Measurements from ENCODE around the gene SH2D5. TPM values are rescaled to one million over a fixed set of nuclear protein-coding genes. Genes with fewer than 3 reads are reported as not detected.

The SH2D5 gene
- total RNA-seq, 1 donor from 2014 or later = 1.2 TPM

DNA sequence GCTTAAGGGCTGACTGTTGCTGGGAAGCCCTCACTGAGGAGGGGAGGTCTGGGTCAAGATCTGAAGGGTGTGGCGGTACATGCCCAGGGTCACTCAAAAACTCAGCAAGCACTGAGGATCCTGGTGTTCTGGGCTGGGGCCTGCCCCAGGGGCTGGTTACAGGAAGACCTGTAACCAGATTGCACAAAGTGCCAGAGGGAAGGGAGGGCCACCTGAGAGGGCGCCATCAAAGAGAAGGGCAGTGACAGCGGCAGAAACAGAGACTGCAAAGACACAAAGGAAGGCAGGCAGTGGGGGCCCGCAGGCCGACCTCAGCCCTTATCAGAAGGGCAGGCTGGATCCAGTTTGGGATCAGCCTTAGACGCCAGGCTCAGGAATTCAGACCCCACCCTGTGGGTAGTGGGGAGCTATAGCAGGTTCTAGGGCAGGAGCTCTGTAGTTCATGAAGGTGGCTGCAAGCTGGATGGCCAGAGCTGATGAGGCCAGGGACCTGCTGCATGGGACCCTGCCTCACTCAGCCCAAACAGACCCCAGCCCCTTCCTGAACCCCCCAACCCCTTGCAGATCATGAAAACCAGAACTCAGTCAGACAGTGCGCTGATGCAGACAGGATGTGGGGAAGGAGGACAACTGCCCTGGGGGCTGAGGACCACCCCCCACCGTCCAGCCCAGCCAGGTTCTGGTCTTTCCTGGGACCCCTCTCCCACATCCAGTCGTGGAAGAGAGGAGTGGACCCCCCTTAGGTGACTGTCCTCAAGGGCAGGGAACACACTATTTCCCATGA, 3.9 kb downstream of the SH2D5 start:
- no peak for TF ChIP-seq CTCF (IDR thresholded peaks at IDR 0.05; ENCODE audit: partially characterized antibody, unreplicated experiment)
- peaks cover 11% of the 10 kb centered on the region for H3K27me3 Mint-ChIP-seq (ENCODE audit: unreplicated experiment)
- peak overlapping the region; percentile 31 for H3K4me3 Mint-ChIP-seq (ENCODE audit: unreplicated experiment)

DNA sequence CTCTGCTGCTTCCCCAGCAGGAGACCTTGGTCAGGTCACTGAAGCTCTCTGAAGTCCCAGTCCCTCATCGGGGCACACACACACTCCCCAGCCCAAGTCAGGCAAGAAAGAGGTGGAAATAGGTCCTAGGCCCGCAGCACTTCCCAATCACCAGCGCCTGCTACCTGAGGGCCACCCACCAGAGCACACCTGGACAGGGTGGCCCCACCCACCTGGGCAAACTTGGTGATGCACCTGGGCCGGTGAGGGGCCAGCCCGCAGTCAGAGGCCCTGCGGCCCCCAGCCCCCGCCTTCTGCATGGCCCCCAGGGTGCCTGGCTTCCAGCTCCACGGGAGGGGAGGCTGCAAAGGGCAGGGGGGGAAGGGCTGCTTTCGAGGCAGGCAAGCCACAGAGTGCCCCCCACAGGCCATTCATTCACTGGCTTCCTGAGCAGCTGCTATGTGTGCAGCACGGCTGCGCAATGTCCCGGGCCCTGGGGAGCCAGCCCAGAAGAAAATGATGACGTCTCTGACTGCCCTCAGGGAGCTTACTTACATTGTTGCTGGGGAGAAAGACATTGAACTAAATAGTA, 4.7 kb downstream of the SH2D5 start:
- Mint-ChIP-seq H3K27ac (ENCODE audit: unreplicated experiment) (no peak overlapping the region), H3K4me1 (ENCODE audit: low read depth, unreplicated experiment) (peaks cover 4% of the 10 kb centered on the region), H3K9me3 (ENCODE audit: unreplicated experiment) (peaks cover 6% of the 10 kb centered on the region), H3K36me3 (ENCODE audit: unreplicated experiment) (peaks cover 5% of the 10 kb centered on the region), H3K4me3 (ENCODE audit: unreplicated experiment) (peak overlapping the region; percentile 31), H3K27me3 (ENCODE audit: unreplicated experiment) (peaks cover 8% of the 10 kb centered on the region)
- no peak for DNase-seq
- no peak for TF ChIP-seq CTCF (IDR thresholded peaks at IDR 0.05; ENCODE audit: partially characterized antibody, unreplicated experiment)

More for the DNA sequence above, 3.9 kb downstream of the SH2D5 start:
- Mint-ChIP-seq H3K9me3 (ENCODE audit: unreplicated experiment) (peaks cover 6% of the 10 kb centered on the region), H3K27ac (ENCODE audit: unreplicated experiment) (no peak overlapping the region), H3K36me3 (ENCODE audit: unreplicated experiment) (peaks cover 5% of the 10 kb centered on the region), H3K4me1 (ENCODE audit: low read depth, unreplicated experiment) (peaks cover 6% of the 10 kb centered on the region)
- no peak for DNase-seq

DNA sequence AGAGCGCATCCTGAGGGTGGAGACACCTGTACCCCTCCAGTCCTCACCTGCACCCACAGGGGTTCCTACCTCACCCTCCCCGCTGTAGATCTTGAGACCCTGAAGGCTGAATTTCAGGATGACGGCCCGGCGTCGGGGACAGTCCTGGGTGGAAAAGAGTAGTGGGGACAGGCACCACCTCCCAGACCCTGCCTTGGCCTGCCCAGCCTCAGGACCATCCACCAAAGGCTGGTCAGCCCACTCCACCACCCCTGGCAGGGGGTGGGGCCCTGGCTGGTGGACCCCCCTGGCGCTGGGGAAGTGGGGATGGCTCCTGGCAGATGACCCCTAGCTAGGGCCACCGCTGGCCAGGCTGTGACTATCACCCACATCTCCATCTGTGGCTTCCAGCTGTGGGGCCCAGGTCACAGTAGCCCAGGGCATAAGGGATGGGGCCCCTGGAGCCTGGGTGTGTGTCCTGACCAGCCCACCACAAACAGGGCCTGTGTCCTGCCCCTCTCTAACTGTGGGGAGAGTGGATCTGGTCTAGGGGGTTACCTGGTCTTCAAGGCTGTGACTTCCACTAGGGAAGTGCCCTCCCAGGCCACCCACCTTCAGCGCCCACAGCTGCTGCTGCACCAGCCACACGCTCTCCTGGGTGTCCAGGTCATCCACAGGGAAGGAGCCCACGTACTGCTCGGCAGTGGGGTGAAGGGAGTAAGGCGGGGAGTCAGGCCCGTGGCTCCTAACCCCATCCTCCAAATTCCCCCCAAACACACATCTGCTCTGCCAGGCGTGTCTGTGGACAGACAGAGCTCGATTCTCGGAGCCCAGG, 5.4 kb downstream of the SH2D5 start:
- Mint-ChIP-seq H3K4me1 (ENCODE audit: low read depth, unreplicated experiment) (peaks cover 4% of the 10 kb centered on the region), H3K27me3 (ENCODE audit: unreplicated experiment) (peaks cover 9% of the 10 kb centered on the region), H3K9me3 (ENCODE audit: unreplicated experiment) (peaks cover 4% of the 10 kb centered on the region), H3K4me3 (ENCODE audit: unreplicated experiment) (no peak overlapping the region), H3K27ac (ENCODE audit: unreplicated experiment) (no peak overlapping the region), H3K36me3 (ENCODE audit: unreplicated experiment) (peaks cover 5% of the 10 kb centered on the region)
- TF ChIP-seq CTCF (IDR thresholded peaks at IDR 0.05; ENCODE audit: partially characterized antibody, unreplicated experiment) = no peak
- no peak for DNase-seq

DNA sequence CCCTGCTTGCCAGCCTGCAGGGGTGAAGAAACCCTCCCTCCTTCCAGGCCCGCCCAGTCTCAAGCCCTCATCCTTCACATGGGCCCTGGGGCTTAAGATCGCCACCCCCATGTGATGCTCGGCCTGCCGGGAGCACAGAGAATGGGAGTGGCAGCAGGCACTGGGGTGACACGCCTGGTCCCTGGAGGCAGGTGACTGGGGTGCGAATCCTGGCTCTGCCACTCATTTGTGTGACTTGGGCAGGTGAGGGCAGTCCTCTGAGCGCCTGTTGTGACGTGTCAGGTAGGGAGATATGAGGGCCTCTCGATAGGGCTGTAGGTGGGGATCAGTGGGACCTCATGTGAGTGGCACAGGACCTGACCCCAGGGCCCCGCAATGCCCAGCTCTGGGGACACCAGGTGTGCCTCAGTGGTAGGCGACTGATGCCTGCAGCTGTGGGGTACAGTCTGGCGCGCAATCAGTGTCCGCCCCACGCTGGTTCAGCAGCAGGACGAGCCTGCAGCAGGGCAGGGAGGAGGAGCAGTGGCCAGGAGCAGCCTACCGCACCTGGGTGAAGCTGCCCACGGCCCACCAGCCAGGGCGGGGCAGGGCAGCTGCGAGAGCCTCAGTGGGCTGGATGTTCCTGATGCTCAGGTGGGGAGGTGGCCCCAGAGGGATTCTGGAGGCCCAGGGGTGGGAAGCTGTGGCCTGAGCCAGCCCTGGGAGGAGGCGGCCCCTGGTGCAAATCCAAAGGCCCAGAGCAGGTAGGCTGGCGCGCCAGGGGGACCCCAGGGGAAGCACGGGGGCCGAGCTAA, 6.2 kb downstream of the SH2D5 start:
- peaks cover 4% of the 10 kb centered on the region for H3K9me3 Mint-ChIP-seq (ENCODE audit: unreplicated experiment)
- no peak overlapping the region for H3K27ac Mint-ChIP-seq (ENCODE audit: unreplicated experiment)
- H3K4me3 Mint-ChIP-seq (ENCODE audit: unreplicated experiment) = no peak overlapping the region
- peaks cover 4% of the 10 kb centered on the region for H3K4me1 Mint-ChIP-seq (ENCODE audit: low read depth, unreplicated experiment)
- H3K36me3 Mint-ChIP-seq (ENCODE audit: unreplicated experiment) = peaks cover 5% of the 10 kb centered on the region
- TF ChIP-seq CTCF (IDR thresholded peaks at IDR 0.05; ENCODE audit: partially characterized antibody, unreplicated experiment) = no peak
- peaks cover 9% of the 10 kb centered on the region for H3K27me3 Mint-ChIP-seq (ENCODE audit: unreplicated experiment)
- DNase-seq = no peak

All from glutamatergic neuron (in vitro differentiated cells).